ENCODE results near the gene ABCF2.

ABCF2 gene

DNA sequence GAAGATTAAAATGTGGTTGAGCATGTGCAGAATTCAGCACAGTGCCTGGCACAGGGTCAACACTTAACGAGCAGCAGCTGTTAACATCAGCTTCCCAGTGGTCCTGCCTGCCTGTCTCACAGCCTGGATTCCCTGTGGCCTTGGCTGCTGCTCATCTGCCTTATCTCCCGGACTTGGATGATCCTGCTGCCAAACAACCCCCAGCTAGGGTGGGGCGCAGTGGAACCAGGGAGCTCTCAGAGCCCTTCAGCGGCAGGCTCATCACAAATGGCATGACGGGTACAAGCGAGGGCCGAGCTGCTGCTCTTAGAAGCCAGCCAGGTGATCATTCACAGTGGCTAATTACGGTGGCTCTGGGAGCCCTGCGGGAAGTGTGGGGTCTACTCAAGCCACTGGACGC, 34.5 kb upstream of the ABCF2 start:
- DNase-seq: no peak
- Histone ChIP-seq H3K36me3 (replicated peaks) (no peaks in the 10 kb centered on the region), H3K27ac (no peak overlapping the region), H3K27me3 (replicated peaks) (peaks cover 13% of the 10 kb centered on the region), H3K4me3 (ENCODE audit: low read depth, low read length) (no peak overlapping the region)
- in situ Hi-C loops (cut with HindIII; ENCODE audit: low pct_ligation_motif_present, low sequenced_read_pairs): no loop called here
- TF ChIP-seq, protein P1, sequence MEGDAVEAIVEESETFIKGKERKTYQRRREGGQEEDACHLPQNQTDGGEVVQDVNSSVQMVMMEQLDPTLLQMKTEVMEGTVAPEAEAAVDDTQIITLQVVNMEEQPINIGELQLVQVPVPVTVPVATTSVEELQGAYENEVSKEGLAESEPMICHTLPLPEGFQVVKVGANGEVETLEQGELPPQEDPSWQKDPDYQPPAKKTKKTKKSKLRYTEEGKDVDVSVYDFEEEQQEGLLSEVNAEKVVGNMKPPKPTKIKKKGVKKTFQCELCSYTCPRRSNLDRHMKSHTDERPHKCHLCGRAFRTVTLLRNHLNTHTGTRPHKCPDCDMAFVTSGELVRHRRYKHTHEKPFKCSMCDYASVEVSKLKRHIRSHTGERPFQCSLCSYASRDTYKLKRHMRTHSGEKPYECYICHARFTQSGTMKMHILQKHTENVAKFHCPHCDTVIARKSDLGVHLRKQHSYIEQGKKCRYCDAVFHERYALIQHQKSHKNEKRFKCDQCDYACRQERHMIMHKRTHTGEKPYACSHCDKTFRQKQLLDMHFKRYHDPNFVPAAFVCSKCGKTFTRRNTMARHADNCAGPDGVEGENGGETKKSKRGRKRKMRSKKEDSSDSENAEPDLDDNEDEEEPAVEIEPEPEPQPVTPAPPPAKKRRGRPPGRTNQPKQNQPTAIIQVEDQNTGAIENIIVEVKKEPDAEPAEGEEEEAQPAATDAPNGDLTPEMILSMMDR (IDR thresholded peaks at IDR 0.05; ENCODE audit: low read depth, low read length, missing control alignments): no peak

DNA sequence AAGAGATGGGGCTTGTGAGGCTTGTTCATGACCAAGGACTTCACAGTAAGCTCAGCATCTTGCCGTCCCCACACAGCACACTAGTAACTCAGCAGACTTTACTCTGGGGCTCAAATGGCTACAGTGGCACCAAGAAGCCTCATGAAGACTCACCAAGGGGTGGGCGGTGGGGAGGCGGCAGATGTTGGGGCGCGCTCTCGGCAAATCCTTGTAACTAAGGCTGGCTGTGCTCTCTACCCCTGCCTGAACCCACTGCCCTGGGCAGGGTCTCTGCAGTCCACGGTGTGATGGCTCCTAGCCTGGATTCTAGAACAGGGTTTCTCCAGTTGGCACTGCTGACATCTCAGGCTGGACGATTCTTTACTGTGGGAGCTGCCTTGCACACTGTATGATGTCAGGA, 33.9 kb upstream of the ABCF2 start:
- H3K27ac ChIP-seq: no peak overlapping the region
- H3K27me3 ChIP-seq (replicated peaks): peaks cover 18% of the 10 kb centered on the region
- no peaks in the 10 kb centered on the region for H3K36me3 ChIP-seq (replicated peaks)
- TF ChIP-seq, protein P1 (IDR thresholded peaks at IDR 0.05; ENCODE audit: low read depth, low read length, missing control alignments): no peak
- H3K4me3 ChIP-seq (ENCODE audit: low read depth, low read length): no peak overlapping the region
- no peak for DNase-seq
- in situ Hi-C loops (cut with HindIII; ENCODE audit: low pct_ligation_motif_present, low sequenced_read_pairs): no loop called here

DNA sequence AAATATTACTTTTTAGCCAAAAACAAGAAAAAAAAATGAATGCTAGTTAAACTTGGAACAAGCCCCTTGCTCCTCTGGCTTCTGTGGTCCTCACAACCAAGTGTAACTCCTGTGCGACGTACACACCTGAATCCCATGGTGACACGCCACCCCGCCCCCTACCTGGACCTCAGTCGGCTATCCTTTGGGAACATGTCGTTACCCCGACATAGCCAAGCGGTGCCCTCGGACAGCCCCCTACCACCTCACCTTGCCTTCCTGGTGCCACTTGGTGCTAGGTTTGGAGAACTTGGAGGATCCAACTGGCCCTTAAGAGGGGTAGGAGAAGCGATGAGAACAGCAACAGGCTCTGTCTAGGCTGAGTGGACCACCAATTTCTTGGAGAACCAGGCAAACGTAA, 33.5 kb upstream of the ABCF2 start:
- Histone ChIP-seq H3K27ac (no peak overlapping the region), H3K4me3 (ENCODE audit: low read depth, low read length) (no peak overlapping the region), H3K36me3 (replicated peaks) (no peaks in the 10 kb centered on the region), H3K27me3 (replicated peaks) (peaks cover 20% of the 10 kb centered on the region)
- no peak for DNase-seq
- in situ Hi-C loops (cut with HindIII; ENCODE audit: low pct_ligation_motif_present, low sequenced_read_pairs): no loop called here
- TF ChIP-seq, protein P1 (IDR thresholded peaks at IDR 0.05; ENCODE audit: low read depth, low read length, missing control alignments): no peak

DNA sequence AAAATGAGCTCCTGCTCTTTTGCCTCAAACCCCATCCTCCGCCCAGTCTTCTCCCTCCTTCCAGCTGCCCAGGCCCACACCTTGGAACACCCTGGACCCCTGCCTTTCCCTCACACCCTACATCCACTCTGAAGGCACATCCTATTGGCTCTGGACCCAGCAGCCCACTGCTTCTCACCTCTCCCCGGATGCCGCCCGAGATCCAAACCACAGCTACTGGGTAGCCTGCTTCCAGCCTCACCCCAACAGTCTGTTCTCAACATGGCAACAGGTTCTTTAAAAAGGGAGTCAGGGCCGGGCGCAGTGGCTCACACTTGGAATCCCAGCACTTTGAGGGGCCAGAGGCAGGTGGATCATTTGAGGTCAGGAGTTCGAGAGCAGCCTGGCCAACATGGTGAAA, 31.0 kb upstream of the ABCF2 start:
- Histone ChIP-seq H3K27me3 (replicated peaks) (peaks cover 20% of the 10 kb centered on the region), H3K27ac (no peak overlapping the region), H3K4me3 (ENCODE audit: low read depth, low read length) (no peak overlapping the region), H3K36me3 (replicated peaks) (no peaks in the 10 kb centered on the region)
- DNase-seq: no peak
- TF ChIP-seq, protein P1 (IDR thresholded peaks at IDR 0.05; ENCODE audit: low read depth, low read length, missing control alignments): no peak
- in situ Hi-C loops (cut with HindIII; ENCODE audit: low pct_ligation_motif_present, low sequenced_read_pairs): no loop called here

DNA sequence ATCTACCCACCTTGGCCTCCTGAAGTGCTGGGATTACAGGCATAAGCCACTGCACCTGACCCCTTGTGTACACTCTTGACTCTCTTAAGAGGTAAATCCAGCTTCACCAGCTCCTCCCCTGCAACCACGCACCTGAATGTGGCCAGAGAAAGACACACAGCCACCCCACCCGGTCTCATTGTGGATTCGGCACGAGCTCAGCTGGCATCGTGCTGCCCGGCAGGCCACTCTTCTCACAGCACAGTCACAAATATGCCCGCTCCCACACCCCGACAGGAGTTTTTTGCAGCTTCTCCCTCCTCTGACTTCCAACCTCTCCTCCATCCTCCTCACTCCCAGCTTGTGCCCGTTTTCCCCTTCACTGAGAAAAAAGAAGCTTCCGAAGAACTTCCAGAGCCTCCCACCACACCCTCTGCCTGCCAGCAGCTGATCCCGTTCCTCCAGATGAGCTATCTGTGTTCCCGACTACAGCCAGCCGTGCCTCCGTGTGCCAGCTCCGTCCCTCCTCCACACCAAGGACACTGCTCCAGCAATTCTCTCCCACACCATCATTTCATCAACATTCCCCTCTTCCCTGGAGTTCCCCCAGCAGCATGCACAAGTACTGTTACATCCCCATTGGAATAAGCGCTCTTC, 29.5 kb upstream of the ABCF2 start:
- DNase-seq: no peak
- Histone ChIP-seq H3K36me3 (replicated peaks) (no peaks in the 10 kb centered on the region), H3K4me3 (ENCODE audit: low read depth, low read length) (no peak overlapping the region), H3K27me3 (replicated peaks) (peaks cover 20% of the 10 kb centered on the region), H3K27ac (no peak overlapping the region)
- in situ Hi-C loops (cut with HindIII; ENCODE audit: low pct_ligation_motif_present, low sequenced_read_pairs): no loop called here
- TF ChIP-seq, protein P1 (IDR thresholded peaks at IDR 0.05; ENCODE audit: low read depth, low read length, missing control alignments): no peak

DNA sequence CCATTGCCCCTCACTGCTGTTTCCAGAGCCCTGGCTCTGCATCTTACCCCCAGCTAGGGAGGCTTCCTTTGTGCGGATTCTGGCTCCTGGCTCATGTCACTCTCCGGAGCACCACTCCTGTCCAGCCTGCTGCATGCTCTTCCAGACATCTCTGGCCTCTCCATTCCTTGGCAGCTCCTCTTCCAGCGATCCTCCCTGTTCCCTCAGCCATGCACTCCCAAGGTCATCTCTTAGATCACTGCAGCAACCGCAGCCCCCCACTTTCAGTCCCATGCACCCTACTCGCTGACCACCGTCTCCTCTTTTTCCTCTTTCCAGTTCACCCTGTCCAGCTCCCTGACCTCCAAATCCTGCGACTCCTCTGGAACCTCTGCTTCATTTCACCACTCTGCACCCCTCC, 28.4 kb upstream of the ABCF2 start:
- no peak overlapping the region for H3K4me3 ChIP-seq (ENCODE audit: low read depth, low read length)
- in situ Hi-C loops (cut with HindIII; ENCODE audit: low pct_ligation_motif_present, low sequenced_read_pairs): no loop called here
- TF ChIP-seq, protein P1 (IDR thresholded peaks at IDR 0.05; ENCODE audit: low read depth, low read length, missing control alignments): no peak
- H3K36me3 ChIP-seq (replicated peaks): no peaks in the 10 kb centered on the region
- DNase-seq: no peak
- H3K27ac ChIP-seq: no peak overlapping the region
- peaks cover 16% of the 10 kb centered on the region for H3K27me3 ChIP-seq (replicated peaks)

Data from brain microvascular endothelial cell (primary cell).